GM12873 (cell line): ENCODE data around the gene ABCC3.

ENCODE experiments used
- TF ChIP-seq, protein P1 (sequence below): IDR thresholded peaks from 2 replicates; pipeline ENCODE4 v1.5.1; 2012; ENCODE audit warnings: low read depth, mild to moderate bottlenecking, moderate library complexity, low read length, control low read depth; ENCODE audit not compliant: insufficient read depth; ENCODE audit errors: missing control alignments

ABCC3 gene

GRCh38 chr17:50728881-50729765 lies 94.4 kb downstream of the ABCC3 start:
- TF ChIP-seq, protein P1, sequence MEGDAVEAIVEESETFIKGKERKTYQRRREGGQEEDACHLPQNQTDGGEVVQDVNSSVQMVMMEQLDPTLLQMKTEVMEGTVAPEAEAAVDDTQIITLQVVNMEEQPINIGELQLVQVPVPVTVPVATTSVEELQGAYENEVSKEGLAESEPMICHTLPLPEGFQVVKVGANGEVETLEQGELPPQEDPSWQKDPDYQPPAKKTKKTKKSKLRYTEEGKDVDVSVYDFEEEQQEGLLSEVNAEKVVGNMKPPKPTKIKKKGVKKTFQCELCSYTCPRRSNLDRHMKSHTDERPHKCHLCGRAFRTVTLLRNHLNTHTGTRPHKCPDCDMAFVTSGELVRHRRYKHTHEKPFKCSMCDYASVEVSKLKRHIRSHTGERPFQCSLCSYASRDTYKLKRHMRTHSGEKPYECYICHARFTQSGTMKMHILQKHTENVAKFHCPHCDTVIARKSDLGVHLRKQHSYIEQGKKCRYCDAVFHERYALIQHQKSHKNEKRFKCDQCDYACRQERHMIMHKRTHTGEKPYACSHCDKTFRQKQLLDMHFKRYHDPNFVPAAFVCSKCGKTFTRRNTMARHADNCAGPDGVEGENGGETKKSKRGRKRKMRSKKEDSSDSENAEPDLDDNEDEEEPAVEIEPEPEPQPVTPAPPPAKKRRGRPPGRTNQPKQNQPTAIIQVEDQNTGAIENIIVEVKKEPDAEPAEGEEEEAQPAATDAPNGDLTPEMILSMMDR, result no peak

DNA sequence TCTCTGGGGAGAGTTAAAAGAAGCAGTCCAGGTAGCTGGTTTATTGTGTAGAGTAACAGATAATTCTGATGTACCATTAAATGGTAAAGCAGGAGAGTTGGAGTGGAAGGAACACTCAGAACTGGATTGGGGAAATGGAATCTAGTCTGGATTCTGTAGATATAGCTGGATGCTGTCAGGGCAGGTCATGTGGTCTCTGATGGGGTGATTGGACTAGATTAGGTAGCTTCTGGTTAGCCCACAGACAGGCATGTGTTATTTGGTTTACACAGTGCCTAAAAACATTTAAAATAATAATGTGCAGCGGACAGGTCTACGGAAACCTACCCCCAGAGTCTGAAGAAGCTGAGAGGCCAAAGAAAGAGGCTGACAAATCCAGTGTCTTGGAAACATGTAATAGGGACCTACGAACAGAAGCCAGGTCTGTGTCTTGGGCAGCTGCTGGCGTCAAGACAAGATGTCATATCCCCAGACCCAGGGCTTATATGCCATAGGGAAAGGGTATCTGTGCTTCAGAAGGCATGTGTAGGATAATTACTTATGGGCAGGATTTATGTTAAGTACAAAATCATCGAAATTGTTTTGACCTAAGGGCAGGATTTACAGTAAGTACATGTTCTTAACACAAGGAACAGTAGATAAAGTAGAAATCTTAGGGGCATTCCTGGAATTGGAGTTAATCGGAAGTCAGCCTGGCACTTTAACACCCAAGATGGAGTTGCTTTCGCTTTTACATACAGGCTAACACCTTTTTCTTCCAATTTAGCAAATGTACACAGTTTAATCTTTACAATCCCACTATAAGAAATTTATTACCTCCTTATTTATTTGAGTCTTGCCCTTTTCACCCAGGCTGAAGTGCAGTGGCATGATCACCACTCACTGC lies 97.1 kb downstream of the ABCC3 start:
- TF ChIP-seq, protein P1, result no peak

- TF ChIP-seq, protein P1, result no peak
These were observed 100.6 kb downstream of the ABCC3 start for GRCh38 chr17:50735287-50735686.

GRCh38 chr17:50737118-50737698 lies 102.5 kb downstream of the ABCC3 start:
- TF ChIP-seq, protein P1, result no peak

GRCh38 chr17:50739098-50739497 lies 104.4 kb downstream of the ABCC3 start:
- TF ChIP-seq, protein P1, result no peak
